Effector CD4-positive, alpha-beta T cell (primary cell): ENCODE results near the gene CRADD.
"Not testable (repeated sequence)": the region's sequence is repeated elsewhere in the genome, so short reads cannot be mapped to it uniquely, and the experiment has no call there.

ENCODE experiments used
- DNase-seq: peaks from one replicate; pipeline ENCODE4 v3.0.0-alpha.2; 2020

Gene CRADD

GRCh38 chr12:93708952-93709351 is 31.8 kb downstream of the CRADD start:
- DNase-seq: no peak

GRCh38 chr12:93709386-93709785 is 32.2 kb downstream of the CRADD start:
- DNase-seq: no peak

GRCh38 chr12:93710574-93710926 is 33.4 kb downstream of the CRADD start:
- DNase-seq: no peak

- not testable (repeated sequence) for DNase-seq
Measured at GRCh38 chr12:93711502-93711901, 34.3 kb downstream of the CRADD start.

- DNase-seq: no peak
Measured at GRCh38 chr12:93712200-93712599, 35.0 kb downstream of the CRADD start.

GRCh38 chr12:93713060-93713459 is 35.9 kb downstream of the CRADD start:
- DNase-seq: no peak

GRCh38 chr12:93713800-93714199 is 36.6 kb downstream of the CRADD start:
- DNase-seq: no peak

- DNase-seq: no peak
Measured at GRCh38 chr12:93714382-93714781, 37.2 kb downstream of the CRADD start.

GRCh38 chr12:93719710-93720109 is 42.5 kb downstream of the CRADD start:
- no peak for DNase-seq

- DNase-seq: no peak
Measured at GRCh38 chr12:93720559-93720958, 43.4 kb downstream of the CRADD start.

GRCh38 chr12:93722179-93722578 is 45.0 kb downstream of the CRADD start:
- DNase-seq: no peak

- no peak for DNase-seq
Measured at GRCh38 chr12:93722835-93723567, 45.8 kb downstream of the CRADD start.

GRCh38 chr12:93723568-93723930 is 46.4 kb downstream of the CRADD start:
- DNase-seq: no peak

- DNase-seq: no peak
Measured at GRCh38 chr12:93725531-93725930, 48.4 kb downstream of the CRADD start.

- DNase-seq: no peak
Measured at GRCh38 chr12:93727195-93727811, 50.1 kb downstream of the CRADD start.

- no peak for DNase-seq
Measured at GRCh38 chr12:93727911-93728310, 50.7 kb downstream of the CRADD start.

- DNase-seq: no peak
Measured at GRCh38 chr12:93729934-93730333, 52.8 kb downstream of the CRADD start.

- no peak for DNase-seq
Measured at GRCh38 chr12:93733358-93733757, 56.2 kb downstream of the CRADD start.

GRCh38 chr12:93733928-93734327 is 56.8 kb downstream of the CRADD start:
- DNase-seq: no peak

- DNase-seq: no peak
Measured at GRCh38 chr12:93734784-93735183, 57.6 kb downstream of the CRADD start.

GRCh38 chr12:93736640-93737178 is 59.5 kb downstream of the CRADD start:
- DNase-seq: no peak

- DNase-seq: no peak
Measured at GRCh38 chr12:93737457-93738198, 60.5 kb downstream of the CRADD start.

GRCh38 chr12:93738199-93739058 is 61.3 kb downstream of the CRADD start:
- no peak for DNase-seq
